Keratinocyte (primary cell): ENCODE measurements around the gene MYMK.

Experiments used
- CTCF ChIP-seq, 3 experiments: IDR thresholded peaks in 1 of 3; conservative IDR thresholded peaks in 1 of 3; optimal IDR thresholded peaks in 1 of 3; 2 replicates in 2 of 3; 3 replicates in 1 of 3; pipeline versions ENCODE3 to v1.5.1; 2011; ENCODE audit warnings: low read length in 3 of 3, mild to moderate bottlenecking in 3 of 3, moderate library complexity in 2 of 3, control low read depth in 1 of 3, inconsistent platforms in 1 of 3; ENCODE audit not compliant: insufficient read depth in 2 of 3; ENCODE audit errors: extremely low read depth in 1 of 3
- EZH2 ChIP-seq: IDR thresholded peaks from one replicate; pipeline ENCODE4 v1.6.1; 2012; ENCODE audit warnings: inconsistent platforms, mild to moderate bottlenecking, low read length, moderate library complexity

- no peak for TF ChIP-seq EZH2
- no peak for TF ChIP-seq CTCF (optimal IDR thresholded peaks at IDR 0.05 in 1 of 3, IDR thresholded peaks at IDR 0.05 in 1 of 3, conservative IDR thresholded peaks at IDR 0.05 in 1 of 3; ENCODE audit: extremely low read depth in 1 of 3, insufficient read depth in 2 of 3, low read length in 3 of 3)
These were observed 49.9 kb downstream of the MYMK start for GRCh38 chr9:133474853-133475252.
